ENCODE results near the gene DBNDD1. TPM values are rescaled to one million over a fixed set of nuclear protein-coding genes. Genes with fewer than 3 reads are reported as not detected.

Gene DBNDD1
- total RNA-seq, 1 donor from 2014 or later: 4.6 TPM

DNA sequence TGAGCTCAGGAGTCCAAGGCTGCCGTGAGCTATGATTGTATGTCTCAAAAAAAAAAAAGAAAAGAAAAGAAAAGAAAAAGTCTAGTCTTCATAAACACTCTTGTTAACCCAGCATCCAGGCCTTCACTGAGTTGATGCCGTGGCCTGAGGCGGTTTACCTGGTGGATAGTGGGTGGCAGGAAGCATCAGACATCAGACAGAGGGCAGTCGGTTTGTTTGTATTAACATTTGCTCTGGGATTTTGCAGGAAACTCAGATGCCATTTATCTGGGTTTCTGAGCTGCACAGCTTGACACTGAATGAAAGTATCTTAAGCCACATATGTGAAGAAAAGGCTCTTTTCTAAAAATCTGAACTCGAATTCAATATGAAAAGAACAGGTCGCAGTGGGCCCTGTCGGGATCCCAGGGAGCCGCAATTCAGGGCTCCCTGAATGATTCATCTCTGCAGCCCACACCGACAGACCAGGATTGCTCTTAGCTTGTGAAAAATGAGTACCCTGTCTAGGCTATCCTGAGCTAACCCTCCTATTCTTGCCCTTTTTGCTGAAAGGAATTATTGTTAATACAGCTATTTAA lies 1.1 kb upstream of the DBNDD1 start:
- no peaks in the 10 kb centered on the region for H3K36me3 ChIP-seq
- peaks cover 23% of the 10 kb centered on the region for H3K27me3 ChIP-seq (ENCODE audit: low read depth)
- peak overlapping the region; percentile 78 for H3K4me3 ChIP-seq
- intact Hi-C loops (cut with micrococcal nuclease): no loop called here
- H3K9me3 ChIP-seq (replicated peaks): no peaks in the 10 kb centered on the region
- no peak for DNase-seq
- peak overlapping the region; percentile 35 for H3K27ac ChIP-seq (replicated peaks)
- TF ChIP-seq, protein P1, sequence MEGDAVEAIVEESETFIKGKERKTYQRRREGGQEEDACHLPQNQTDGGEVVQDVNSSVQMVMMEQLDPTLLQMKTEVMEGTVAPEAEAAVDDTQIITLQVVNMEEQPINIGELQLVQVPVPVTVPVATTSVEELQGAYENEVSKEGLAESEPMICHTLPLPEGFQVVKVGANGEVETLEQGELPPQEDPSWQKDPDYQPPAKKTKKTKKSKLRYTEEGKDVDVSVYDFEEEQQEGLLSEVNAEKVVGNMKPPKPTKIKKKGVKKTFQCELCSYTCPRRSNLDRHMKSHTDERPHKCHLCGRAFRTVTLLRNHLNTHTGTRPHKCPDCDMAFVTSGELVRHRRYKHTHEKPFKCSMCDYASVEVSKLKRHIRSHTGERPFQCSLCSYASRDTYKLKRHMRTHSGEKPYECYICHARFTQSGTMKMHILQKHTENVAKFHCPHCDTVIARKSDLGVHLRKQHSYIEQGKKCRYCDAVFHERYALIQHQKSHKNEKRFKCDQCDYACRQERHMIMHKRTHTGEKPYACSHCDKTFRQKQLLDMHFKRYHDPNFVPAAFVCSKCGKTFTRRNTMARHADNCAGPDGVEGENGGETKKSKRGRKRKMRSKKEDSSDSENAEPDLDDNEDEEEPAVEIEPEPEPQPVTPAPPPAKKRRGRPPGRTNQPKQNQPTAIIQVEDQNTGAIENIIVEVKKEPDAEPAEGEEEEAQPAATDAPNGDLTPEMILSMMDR (IDR thresholded peaks at IDR 0.05; ENCODE audit: borderline replicate concordance): no peak
- peaks cover 51% of the 10 kb centered on the region for H3K4me1 ChIP-seq

DNA sequence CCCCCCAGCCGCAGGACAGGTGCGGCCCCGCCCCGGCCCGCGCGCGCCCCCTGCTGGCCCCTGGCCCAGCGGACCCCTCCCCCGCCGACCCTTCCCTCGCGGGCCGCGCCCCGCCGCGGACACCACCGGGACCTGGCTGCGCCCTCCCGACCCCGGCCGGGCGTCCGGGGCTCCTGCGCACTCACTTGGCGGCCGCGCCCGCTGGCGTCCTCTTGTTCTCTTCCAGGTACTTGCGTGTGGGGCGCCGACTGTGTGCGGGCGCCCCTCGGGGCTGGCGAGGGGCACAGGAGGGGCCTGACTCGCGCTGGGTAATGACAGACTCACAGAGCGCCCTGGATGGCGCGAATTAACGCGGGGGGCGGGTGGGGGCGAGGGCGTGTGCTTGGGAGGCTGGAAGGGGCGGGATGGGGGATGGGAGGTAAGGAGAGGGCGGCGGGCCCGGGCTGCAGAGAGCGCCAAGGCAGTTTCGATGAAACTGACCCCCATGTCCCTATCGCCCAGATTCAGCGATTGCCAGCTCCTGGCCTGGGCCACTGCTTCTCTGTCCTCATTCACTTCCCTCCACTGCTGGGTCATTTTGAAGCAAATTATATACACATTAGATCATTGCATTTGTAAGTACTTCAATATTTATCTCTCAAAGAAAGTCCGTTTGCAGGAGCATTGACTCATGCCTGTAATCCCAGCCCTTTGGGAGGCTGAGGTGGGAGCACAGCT lies 445 bp upstream of the DBNDD1 start:
- DNase-seq: no peak
- Histone ChIP-seq H3K27me3 (ENCODE audit: low read depth) (peaks cover 23% of the 10 kb centered on the region), H3K9me3 (replicated peaks) (no peaks in the 10 kb centered on the region), H3K4me1 (peaks cover 51% of the 10 kb centered on the region), H3K27ac (replicated peaks) (peak overlapping the region; percentile 1), H3K36me3 (no peaks in the 10 kb centered on the region), H3K4me3 (peak overlapping the region; percentile 78)
- TF ChIP-seq, protein P1 (IDR thresholded peaks at IDR 0.05; ENCODE audit: borderline replicate concordance): peak; percentile 38
- intact Hi-C loops (cut with micrococcal nuclease): no loop called here

DNA sequence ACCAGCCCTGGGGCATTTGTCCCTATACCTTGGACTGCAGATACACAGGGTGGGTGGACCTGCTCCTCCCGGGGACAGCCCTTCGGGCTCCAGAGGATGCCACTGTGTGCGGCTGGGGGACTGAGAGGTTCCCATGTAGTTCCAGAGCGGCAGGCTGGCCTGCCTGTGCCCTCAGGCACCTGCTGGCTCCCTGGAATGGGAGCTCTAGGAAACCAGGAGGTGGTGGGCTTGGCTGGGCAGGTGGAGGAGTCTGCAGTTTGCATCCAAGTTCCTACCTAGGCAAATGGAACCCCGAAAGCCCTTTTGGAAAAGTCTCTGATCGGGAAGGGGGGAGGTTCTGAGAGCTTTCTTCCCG lies 982 bp downstream of the DBNDD1 start:
- intact Hi-C loops (cut with micrococcal nuclease): no loop called here
- Histone ChIP-seq H3K9me3 (replicated peaks) (no peaks in the 10 kb centered on the region), H3K27me3 (ENCODE audit: low read depth) (peaks cover 23% of the 10 kb centered on the region), H3K27ac (replicated peaks) (no peak overlapping the region), H3K4me3 (peak overlapping the region; percentile 78), H3K36me3 (no peaks in the 10 kb centered on the region), H3K4me1 (peaks cover 47% of the 10 kb centered on the region)
- DNase-seq: no peak
- TF ChIP-seq, protein P1 (IDR thresholded peaks at IDR 0.05; ENCODE audit: borderline replicate concordance): no peak

DNA sequence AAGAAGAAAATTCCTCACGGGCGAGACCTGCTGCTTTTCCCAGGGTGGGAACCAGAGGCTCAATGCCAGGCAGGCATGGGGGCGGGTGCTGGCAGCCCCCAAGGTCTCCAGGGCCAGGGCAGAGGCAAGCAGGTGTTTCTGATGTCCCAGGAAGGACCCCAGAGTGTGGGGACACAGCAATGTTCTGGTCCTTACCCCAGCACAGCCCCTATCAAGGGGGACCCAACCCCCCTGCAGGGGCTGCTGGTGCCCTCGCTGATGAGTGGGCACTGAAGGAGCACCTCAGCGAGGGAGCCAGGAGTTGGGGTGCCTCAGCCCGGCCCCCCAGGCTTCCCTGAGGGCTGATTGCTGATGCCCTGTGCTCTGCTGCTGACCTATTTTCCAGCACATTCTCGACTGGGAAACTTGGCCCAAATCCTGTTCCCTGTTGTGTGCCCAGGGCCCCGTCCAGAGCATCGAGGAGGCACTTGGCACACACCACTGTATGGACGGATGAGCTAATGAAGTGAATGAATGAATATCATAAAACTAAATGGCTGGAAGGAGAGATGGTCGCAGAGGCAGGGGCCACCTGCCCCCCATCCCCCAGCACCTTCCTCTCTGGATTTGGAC lies 2.8 kb downstream of the DBNDD1 start:
- no peak for DNase-seq
- Histone ChIP-seq H3K4me3 (no peak overlapping the region), H3K27me3 (ENCODE audit: low read depth) (peaks cover 23% of the 10 kb centered on the region), H3K4me1 (peaks cover 30% of the 10 kb centered on the region), H3K36me3 (no peaks in the 10 kb centered on the region), H3K9me3 (replicated peaks) (no peaks in the 10 kb centered on the region), H3K27ac (replicated peaks) (no peak overlapping the region)
- intact Hi-C loops (cut with micrococcal nuclease): no loop called here
- TF ChIP-seq, protein P1 (IDR thresholded peaks at IDR 0.05; ENCODE audit: borderline replicate concordance): no peak

DNA sequence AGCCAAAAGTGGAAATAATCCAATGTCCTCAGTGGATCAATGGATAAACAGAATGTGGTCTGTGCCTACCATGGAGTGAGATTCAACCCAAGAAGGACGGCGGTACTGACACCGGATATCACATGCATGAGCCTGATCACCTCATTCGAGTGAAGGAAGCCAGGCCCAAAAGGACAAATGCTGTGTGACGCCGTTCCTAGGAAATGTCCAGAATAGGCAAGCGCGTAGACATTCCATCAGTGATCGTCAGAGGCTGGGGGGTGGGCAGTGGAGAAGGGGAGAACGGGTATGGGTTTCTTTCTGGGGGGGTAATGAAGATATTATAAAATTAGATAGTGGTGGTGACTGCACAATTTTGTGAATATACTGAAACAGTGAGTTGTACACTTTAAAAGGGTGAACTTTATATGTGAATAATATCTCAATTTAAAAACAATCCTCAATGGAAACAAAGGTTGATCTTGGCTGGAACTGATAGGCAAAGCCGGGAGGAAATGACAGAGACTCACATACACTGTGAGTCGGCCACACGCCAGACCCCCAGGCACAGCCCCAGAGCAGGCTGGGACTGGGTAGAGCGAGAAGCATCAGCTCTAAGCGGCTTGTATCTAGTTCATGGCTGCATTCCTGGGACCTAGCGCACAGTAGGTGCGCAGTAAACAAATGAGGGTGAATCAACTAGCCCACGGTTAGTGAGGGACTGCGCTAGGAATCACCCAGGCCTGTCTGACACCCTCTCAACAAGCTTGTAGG lies 3.5 kb downstream of the DBNDD1 start:
- Histone ChIP-seq H3K4me3 (no peak overlapping the region), H3K27ac (replicated peaks) (no peak overlapping the region)
- no peak for DNase-seq

More for the DNA sequence above, 3.5 kb downstream of the DBNDD1 start:
- peaks cover 23% of the 10 kb centered on the region for H3K4me1 ChIP-seq
- TF ChIP-seq, protein P1 (IDR thresholded peaks at IDR 0.05; ENCODE audit: borderline replicate concordance): no peak
- no peaks in the 10 kb centered on the region for H3K9me3 ChIP-seq (replicated peaks)
- intact Hi-C loops (cut with micrococcal nuclease): no loop called here
- H3K27me3 ChIP-seq (ENCODE audit: low read depth): peaks cover 23% of the 10 kb centered on the region
- no peaks in the 10 kb centered on the region for H3K36me3 ChIP-seq
